Left forelimb (tissue), 1 donor: ENCODE measurements around the gene PTGER3.

Source experiments
- DNase-seq: peaks from one replicate; pipeline ENCODE4 v3.0.0-alpha.2; 2018; ENCODE audit warnings: low spot score

The PTGER3 gene

GRCh38 chr1:71049951-71050598 is 2.5 kb upstream of the PTGER3 start:
- no peak for DNase-seq

- DNase-seq: peak; percentile 67
Measured at GRCh38 chr1:71046891-71047634, 553 bp downstream of the PTGER3 start.

- no peak for DNase-seq
Measured at GRCh38 chr1:71045463-71046028, 2.1 kb downstream of the PTGER3 start.

- no peak for DNase-seq
Measured at GRCh38 chr1:71044833-71045232, 2.8 kb downstream of the PTGER3 start.

GRCh38 chr1:71043065-71043464 is 4.6 kb downstream of the PTGER3 start:
- no peak for DNase-seq

- DNase-seq: no peak
Measured at GRCh38 chr1:71041806-71042205, 5.8 kb downstream of the PTGER3 start.

- no peak for DNase-seq
Measured at GRCh38 chr1:71039661-71040262, 7.9 kb downstream of the PTGER3 start.

- DNase-seq: no peak
Measured at GRCh38 chr1:71038942-71039341, 8.7 kb downstream of the PTGER3 start.

- DNase-seq: no peak
Measured at GRCh38 chr1:71037829-71038620, 9.6 kb downstream of the PTGER3 start.

GRCh38 chr1:71037066-71037465 is 10.6 kb downstream of the PTGER3 start:
- DNase-seq: no peak

- DNase-seq: no peak
Measured at GRCh38 chr1:71033136-71033535, 14.5 kb downstream of the PTGER3 start.

- DNase-seq: no peak
Measured at GRCh38 chr1:71031426-71031825, 16.2 kb downstream of the PTGER3 start.

GRCh38 chr1:71030026-71030425 is 17.6 kb downstream of the PTGER3 start:
- DNase-seq: no peak

- no peak for DNase-seq
Measured at GRCh38 chr1:71028981-71029380, 18.6 kb downstream of the PTGER3 start.

GRCh38 chr1:71027991-71028390 is 19.6 kb downstream of the PTGER3 start:
- no peak for DNase-seq

- DNase-seq: no peak
Measured at GRCh38 chr1:71026093-71026492, 21.5 kb downstream of the PTGER3 start.

- DNase-seq: no peak
Measured at GRCh38 chr1:71023515-71023914, 24.1 kb downstream of the PTGER3 start.

- no peak for DNase-seq
Measured at GRCh38 chr1:71019233-71019969, 28.2 kb downstream of the PTGER3 start.

- no peak for DNase-seq
Measured at GRCh38 chr1:71018791-71019190, 28.8 kb downstream of the PTGER3 start.

- DNase-seq: no peak
Measured at GRCh38 chr1:71015745-71016144, 31.9 kb downstream of the PTGER3 start.

- DNase-seq: no peak
Measured at GRCh38 chr1:71014178-71014579, 33.4 kb downstream of the PTGER3 start.
